Measurements from ENCODE around the gene SNX32. TPM values are rescaled to one million over a fixed set of nuclear protein-coding genes. Genes with fewer than 3 reads are reported as not detected.

SNX32 gene
- total RNA-seq, 1 donor from 2014 or later: 0.47 TPM

DNA sequence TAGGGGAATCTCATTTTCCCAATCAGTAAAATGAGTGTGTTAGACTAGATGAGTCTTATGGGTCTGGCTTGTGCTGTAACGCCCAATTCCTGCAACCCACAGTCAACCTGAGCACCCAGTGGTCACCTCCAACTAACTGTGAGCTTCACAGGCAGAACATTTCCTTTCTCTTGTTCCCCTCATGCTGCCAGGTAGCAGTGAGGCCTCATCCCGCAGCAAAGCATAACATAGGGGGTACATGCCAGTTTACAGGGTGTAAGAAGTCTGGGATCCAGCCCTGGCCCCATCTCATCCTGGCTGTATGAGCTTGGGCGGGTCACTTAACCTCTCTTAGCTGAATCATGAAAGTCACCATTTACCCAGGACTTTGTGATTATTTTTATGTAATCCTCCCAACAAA, 35.1 kb downstream of the SNX32 start:
- Histone ChIP-seq H3K27me3 (ENCODE audit: low read depth) (no peaks in the 10 kb centered on the region), H3K9me3 (no peaks in the 10 kb centered on the region), H3K36me3 (peaks cover 55% of the 10 kb centered on the region), H3K27ac (no peak overlapping the region), H3K4me3 (no peak overlapping the region), H3K4me1 (peaks cover 23% of the 10 kb centered on the region)
- TF ChIP-seq, protein P1, sequence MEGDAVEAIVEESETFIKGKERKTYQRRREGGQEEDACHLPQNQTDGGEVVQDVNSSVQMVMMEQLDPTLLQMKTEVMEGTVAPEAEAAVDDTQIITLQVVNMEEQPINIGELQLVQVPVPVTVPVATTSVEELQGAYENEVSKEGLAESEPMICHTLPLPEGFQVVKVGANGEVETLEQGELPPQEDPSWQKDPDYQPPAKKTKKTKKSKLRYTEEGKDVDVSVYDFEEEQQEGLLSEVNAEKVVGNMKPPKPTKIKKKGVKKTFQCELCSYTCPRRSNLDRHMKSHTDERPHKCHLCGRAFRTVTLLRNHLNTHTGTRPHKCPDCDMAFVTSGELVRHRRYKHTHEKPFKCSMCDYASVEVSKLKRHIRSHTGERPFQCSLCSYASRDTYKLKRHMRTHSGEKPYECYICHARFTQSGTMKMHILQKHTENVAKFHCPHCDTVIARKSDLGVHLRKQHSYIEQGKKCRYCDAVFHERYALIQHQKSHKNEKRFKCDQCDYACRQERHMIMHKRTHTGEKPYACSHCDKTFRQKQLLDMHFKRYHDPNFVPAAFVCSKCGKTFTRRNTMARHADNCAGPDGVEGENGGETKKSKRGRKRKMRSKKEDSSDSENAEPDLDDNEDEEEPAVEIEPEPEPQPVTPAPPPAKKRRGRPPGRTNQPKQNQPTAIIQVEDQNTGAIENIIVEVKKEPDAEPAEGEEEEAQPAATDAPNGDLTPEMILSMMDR (IDR thresholded peaks at IDR 0.05): no peak
- DNase-seq (no peak), ATAC-seq (no peak)
- intact Hi-C loops (cut with DNase I): no loop called here

DNA sequence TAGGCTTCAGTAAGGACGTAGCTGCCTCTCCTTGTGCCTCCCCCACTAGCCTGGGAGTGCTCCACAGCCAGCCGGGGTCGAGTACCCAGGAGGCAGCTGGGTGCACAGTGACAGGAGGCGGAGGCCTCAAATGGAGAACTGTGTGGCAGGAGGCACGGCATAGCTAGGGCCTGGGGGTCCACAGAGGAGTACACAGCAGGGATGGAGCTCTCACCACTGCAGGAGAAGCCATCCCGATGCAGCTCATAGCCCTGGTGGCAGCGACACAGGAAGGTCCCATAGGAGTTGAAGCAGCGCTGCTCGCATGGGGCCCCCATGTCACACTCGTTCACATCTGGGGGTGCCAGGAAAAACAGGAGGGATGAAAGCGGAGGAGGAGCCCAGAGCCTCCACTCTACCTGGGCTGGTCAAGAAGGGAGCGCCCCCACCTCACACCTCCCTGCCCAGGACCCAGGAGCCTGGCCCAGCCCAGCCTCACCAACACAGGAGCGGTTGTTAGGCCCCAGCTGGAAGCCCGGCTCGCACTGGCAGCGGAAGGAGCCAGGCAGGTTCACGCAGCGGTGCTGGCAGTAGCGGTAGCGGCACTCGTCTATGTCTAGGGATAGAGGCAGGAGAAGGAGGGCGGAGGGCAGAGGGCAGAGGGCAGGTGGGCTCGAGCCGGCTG, 36.0 kb downstream of the SNX32 start:
- no peak overlapping the region for H3K27ac ChIP-seq
- TF ChIP-seq, protein P1 (IDR thresholded peaks at IDR 0.05): no peak
- H3K27me3 ChIP-seq (ENCODE audit: low read depth): no peaks in the 10 kb centered on the region
- intact Hi-C loops (cut with DNase I): no loop called here
- peaks cover 26% of the 10 kb centered on the region for H3K4me1 ChIP-seq
- H3K4me3 ChIP-seq: no peak overlapping the region
- ATAC-seq (no peak), DNase-seq (peak; percentile 45)
- H3K9me3 ChIP-seq: no peaks in the 10 kb centered on the region
- H3K36me3 ChIP-seq: peaks cover 46% of the 10 kb centered on the region

DNA sequence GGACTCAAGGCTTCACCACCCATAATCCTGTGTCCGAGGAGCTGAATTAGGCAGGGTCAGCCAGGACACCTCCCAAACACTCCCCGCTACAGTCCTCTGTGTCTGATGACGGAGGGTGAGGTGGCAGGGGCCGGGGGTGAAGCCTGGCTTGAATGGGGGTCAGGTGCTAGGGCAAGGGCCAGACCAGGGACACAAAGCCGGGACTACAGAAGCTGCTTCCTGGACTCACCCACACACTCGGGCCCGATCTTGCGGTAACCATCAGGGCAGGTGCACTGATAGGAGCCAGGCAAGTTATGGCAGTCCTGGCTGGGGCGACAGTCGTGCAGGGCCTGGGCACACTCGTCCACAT, 36.5 kb downstream of the SNX32 start:
- no peaks in the 10 kb centered on the region for H3K9me3 ChIP-seq
- no peak overlapping the region for H3K27ac ChIP-seq
- peak; percentile 48 for DNase-seq
- H3K36me3 ChIP-seq: peaks cover 41% of the 10 kb centered on the region
- H3K4me3 ChIP-seq: no peak overlapping the region
- intact Hi-C loops (cut with DNase I): no loop called here
- no peak for ATAC-seq
- TF ChIP-seq, protein P1 (IDR thresholded peaks at IDR 0.05): no peak
- no peaks in the 10 kb centered on the region for H3K27me3 ChIP-seq (ENCODE audit: low read depth)
- peaks cover 26% of the 10 kb centered on the region for H3K4me1 ChIP-seq

DNA sequence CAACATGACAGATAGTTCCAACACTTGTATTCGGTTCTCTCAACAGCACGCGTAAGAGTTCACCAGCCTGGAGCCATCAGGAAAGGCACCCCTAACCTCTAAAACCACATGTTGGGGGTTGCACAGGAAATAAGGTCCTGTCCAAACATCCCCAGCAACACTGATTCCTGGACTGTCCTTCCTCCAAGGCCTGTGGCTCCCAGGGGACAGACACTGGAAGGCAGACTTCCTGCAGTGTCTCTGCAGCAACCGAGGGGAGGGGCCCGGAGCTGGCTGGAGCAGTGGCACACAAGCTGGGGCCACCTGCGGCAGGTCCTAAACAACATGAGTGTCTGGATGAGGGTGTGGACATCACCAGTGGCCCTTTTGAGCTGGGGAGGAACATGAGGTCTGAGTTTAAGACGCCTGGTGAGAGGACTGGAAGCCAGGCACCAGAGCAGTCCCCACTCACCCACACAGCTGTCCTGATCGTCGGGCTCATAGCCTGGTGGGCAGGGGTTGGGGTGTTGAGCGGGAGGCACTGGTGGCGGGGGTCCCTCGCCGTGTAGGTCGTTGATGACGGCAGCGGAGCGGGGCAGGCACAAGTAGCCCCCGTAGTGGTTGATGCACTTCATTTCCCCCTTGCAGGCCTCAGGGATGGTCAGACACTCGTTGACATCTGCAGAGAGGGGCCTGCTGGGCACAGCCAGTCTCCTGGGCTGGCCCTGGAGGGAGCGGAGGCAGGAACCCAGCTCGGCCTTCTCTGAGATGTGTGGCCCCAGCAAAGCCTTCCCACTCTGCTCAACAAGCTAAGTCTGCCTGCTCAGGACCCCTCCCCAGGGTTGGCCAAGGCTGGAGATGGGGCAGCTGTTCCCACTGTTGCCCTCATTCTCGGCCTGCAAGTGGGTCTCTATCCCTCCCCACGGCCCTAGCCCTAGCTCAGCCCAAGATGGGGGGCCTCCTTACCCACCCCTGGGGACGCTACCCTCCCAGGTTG, 37.2 kb downstream of the SNX32 start:
- Histone ChIP-seq H3K27ac (peak overlapping the region; percentile 87), H3K4me1 (peaks cover 26% of the 10 kb centered on the region), H3K4me3 (peak overlapping the region; percentile 62), H3K27me3 (ENCODE audit: low read depth) (no peaks in the 10 kb centered on the region), H3K9me3 (no peaks in the 10 kb centered on the region), H3K36me3 (peaks cover 34% of the 10 kb centered on the region)
- TF ChIP-seq, protein P1 (IDR thresholded peaks at IDR 0.05): no peak
- DNase-seq: peak; percentile 53
- ATAC-seq: no peak
- intact Hi-C loops (cut with DNase I): no loop called here

DNA sequence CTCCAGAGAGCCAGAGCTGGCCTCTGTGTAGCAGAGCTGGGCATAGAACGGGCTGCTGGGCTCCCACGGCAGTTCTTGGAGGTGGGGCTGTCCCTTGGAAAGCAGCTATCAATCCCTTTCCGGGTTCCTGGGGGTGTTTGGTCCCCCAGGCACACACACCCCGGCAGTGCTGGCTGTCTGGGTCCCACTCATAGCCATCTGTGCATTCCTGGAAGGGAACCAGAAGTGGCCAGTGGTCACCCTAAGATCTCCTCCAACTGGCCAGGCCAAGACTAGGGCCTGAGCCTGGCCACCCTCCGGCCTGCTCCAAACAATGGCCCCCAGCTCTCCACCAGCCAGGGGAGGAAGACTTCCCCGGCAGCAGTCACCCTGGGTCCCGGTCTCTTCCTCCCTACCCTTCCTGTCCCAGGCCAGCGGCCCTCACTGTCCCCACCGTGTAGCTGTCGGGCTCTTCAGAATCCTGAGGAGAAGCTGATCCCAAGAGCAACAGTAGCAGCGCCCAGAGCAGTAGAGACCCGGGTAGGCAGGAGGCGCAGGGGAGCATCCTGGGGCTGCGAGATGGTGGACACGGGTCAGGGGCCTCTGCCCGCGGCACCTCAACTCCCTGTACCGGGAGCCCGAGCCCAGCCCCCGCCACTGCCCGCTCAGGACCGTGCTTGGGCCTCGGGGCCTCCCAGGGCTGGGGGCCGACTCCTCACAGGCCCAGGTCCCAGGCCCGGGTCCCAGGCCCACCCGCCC, 38.2 kb downstream of the SNX32 start:
- ATAC-seq: peak; percentile 1 to 23
- Histone ChIP-seq H3K4me3 (peak overlapping the region; percentile 62), H3K4me1 (peaks cover 26% of the 10 kb centered on the region), H3K27me3 (ENCODE audit: low read depth) (no peaks in the 10 kb centered on the region), H3K9me3 (no peaks in the 10 kb centered on the region), H3K27ac (peak overlapping the region; percentile 87), H3K36me3 (peaks cover 24% of the 10 kb centered on the region)
- peak; percentile 57 for DNase-seq
- intact Hi-C loops (cut with DNase I): no loop called here
- TF ChIP-seq, protein P1 (IDR thresholded peaks at IDR 0.05): no peak
